H7 (cell line): Measurements from ENCODE around the gene SRMS. TPM values are rescaled to one million over a fixed set of nuclear protein-coding genes. Genes with fewer than 3 reads are reported as not detected.
A peak's percentile ranks its signal among the peaks of the same experiment; 100 is the strongest.
"Not testable (repeated sequence)": the region's sequence is repeated elsewhere in the genome, so short reads cannot be mapped to it uniquely, and the experiment has no call there.

Experiments used
- DNase-seq: peaks from one replicate; pipeline ENCODE4 v3.0.0; 2012
- H3K27me3 ChIP-seq: 2 replicates; pipeline ENCODE4 v1.6.0; 2011; ENCODE audit warnings: mild to moderate bottlenecking, low read length; ENCODE audit not compliant: control insufficient read depth, insufficient read depth
- H3K36me3 ChIP-seq: replicated peaks from 2 replicates; pipeline ENCODE4 v1.5.1; 2011; ENCODE audit warnings: low read length; ENCODE audit not compliant: control insufficient read depth, insufficient read depth
- H3K4me3 ChIP-seq: 2 replicates; pipeline ENCODE4 v1.5.1; 2011; ENCODE audit warnings: low read depth, mild to moderate bottlenecking, control low read depth, low read length, moderate library complexity; ENCODE audit not compliant: insufficient read depth
- total RNA-seq: library from RNA; depleted of rRNA; stranded (reverse); fragments of >200 nt; shearing (Covaris generic); gene quantifications from 2 replicates; pipeline ENCODE4 v1.2.3, GENCODE V29; 2014

Gene SRMS
- total RNA-seq, 1 experiment from 2014 or later: 0.21 TPM

DNA sequence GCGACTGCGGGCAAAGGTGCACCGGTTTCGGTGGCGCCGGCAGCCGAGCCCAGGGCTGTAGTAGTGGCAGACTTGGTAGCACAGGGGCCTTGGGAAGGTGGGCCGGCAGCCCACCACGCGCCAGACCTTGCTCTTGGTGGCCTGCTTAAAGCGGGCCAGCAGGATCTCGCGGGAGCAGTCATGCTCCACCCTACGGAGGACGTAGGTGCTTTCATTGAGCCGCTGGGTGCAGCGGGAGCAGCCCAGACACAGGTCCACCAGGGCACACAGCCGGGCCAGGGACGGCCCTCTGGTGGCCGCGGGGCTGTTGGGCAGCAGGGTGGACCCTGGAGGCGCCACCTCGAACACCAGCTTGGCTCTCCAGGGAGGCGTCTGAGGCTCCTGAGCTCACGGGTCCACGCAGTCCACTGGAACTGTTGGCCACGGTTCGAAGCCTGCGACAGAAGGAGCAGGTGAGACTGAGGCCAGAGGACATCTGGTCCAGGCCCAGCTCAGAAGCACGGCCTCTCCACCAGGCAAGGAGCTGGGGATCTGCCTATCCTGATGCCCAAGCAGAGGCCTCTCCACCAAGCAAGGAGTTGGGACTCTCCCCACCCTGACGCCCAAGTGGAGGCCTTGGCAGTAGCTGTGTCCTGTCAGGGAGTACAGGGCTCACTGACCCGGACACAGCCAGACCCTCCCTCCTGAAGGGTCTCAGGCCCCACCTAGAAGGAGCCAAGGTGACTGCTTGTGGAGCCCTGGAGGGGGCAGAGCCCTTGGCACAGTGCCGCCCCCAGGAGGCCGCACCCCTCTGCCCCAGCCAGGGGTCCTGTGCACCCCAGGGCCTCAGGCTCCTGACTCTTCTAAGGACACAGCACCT lies 25.5 kb upstream of the SRMS start:
- Histone ChIP-seq H3K36me3 (peaks cover 2% of the 10 kb centered on the region), H3K27me3 (no peaks in the 10 kb centered on the region), H3K4me3 (peak overlapping the region; percentile 64)
- no peak for DNase-seq

DNA sequence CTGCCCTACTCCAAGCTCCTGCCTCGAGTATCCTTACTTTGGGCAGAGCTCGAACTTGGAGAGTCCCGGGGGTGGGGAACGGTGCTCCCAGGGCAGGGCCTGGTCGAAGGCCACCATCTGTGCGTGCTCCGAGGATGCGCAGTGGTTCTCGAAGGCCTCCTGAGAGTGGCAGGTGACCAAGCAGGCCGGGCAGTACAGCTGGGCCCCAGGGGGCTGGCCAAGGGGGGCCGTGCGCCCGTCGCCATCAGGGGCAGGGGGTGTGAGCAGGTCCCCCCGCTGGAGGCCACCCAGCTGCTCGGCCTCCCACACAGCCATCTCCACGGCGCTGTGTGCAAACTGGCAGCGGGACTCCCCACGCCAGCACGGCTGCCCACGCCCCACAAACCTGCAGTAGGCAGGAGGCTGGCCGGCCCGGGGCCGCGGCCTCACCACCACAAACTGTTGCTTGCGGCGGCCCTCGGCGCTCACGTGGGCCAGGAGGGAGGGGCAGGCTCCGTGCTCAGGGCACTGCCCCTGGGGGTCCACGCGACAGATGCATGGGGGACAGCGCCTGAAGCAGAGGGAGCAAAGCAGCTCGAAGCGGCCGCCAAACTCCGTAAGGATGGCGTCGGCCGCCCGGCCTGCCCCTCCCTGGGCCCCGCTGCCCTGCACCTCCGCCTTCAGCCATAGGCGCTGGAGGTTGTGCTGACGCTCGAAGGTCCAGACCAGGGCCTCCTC lies 24.7 kb upstream of the SRMS start:
- DNase-seq: no peak
- Histone ChIP-seq H3K36me3 (peaks cover 2% of the 10 kb centered on the region), H3K27me3 (no peaks in the 10 kb centered on the region), H3K4me3 (no peak overlapping the region)

DNA sequence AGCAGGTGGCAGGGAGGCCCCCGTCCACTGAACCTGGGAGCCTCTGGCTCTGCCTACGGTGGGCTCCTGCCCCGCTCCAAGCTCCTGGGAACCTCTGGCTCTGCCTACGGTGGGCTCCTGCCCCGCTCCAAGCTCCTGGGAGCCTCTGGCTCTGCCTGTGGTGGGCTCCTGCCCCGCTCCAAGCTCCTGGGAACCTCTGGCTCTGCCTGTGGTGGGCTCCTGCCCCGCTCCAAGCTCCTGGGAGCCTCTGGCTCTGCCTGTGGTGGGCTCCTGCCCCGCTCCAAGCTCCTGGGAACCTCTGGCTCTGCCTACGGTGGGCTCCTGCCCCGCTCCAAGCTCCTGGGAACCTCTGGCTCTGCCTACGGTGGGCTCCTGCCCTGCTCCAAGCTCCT lies 23.5 kb upstream of the SRMS start:
- DNase-seq, H3K27me3 ChIP-seq: not testable (repeated sequence)

DNA sequence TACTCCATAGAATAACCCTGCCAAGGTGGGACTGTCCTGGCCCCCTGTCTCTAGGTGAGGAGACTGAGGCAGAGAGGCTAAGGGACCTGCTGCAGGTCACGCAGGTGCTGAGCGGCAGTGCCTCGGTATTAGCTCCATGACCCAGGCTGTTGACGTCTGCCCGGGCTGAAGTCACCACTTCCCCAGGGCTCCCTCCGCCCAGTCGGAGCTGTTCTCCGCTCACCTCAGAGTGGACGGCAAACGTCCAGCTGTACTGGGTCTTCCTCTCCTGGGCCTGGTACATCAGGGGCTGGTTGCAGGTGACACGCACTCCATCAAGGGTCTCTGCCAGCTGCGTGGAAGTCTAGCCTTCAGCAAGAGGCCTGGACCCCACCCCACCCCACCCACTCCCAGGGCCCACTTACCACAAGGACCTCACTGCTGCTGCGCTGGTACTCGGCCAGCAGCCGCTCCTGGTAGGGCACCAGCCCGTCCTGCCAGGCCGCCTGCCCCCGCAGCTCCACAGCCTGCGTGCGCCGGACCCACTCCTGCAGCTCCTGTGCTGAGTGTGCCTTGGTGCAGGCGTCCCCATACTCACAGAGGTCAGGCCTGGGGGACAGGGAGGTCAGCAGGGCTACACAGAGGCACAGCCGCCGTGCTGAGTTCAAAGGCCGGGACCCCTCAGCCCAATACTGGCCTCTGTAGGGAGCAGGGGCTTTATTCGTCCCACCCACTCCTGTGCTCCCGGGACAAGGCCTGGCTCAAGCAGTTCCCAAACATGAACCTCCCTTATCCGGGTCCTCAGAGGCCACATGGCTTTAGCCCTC lies 22.9 kb upstream of the SRMS start:
- H3K27me3 ChIP-seq: no peaks in the 10 kb centered on the region
- peaks cover 2% of the 10 kb centered on the region for H3K36me3 ChIP-seq
- no peak for DNase-seq
- H3K4me3 ChIP-seq: no peak overlapping the region

More for the DNA sequence above, 23.5 kb upstream of the SRMS start:
- H3K4me3 ChIP-seq, H3K36me3 ChIP-seq: not testable (repeated sequence)

DNA sequence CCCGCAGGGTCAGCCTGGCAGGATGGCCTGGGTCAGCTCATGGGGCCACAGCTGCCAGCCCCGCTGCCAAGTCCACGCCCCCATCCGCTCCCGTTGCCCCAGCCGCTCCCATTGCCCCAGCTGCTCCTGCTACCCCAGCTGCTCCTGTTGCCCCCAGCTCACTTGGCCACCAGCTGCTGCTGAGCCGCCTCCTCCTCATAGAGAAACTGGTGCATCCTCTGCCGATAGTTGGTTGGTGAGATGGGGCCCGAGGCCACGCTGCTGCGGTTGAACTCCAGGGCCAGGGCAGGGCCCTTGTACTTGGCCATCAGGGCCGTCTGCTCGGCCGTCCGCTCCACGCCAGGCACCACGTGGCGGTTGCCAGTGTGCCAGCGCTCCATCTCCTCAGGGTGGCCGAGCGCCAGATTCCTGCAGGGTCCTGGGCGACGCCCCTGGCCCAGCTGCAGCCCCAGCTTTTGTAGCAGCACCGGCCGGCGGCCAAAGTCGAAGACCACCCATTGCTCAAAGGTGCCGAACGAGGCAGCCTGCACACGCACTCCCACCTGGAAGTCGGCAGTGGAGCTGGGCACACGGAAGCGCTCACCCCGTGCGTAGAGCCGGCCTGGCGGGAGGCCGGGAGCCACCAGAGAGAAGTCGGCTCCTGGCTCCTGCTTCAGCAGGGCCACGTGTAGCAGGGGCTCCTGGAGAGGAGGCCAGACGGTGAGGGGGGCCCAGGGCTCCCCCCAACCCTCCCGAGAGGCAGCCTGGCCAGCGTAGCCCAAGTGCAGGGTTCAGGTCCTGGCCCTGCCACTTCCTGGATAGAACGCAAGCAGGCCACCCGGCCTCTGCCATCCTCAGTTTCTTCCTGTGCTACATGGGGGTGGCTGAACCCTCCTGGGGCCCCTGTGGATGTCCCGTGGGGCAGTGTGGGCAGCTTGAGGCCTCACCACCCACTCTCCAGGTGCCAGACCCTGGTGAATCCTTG lies 21.7 kb upstream of the SRMS start:
- Histone ChIP-seq H3K27me3 (no peaks in the 10 kb centered on the region), H3K36me3 (peaks cover 2% of the 10 kb centered on the region), H3K4me3 (no peak overlapping the region)
- DNase-seq: no peak

DNA sequence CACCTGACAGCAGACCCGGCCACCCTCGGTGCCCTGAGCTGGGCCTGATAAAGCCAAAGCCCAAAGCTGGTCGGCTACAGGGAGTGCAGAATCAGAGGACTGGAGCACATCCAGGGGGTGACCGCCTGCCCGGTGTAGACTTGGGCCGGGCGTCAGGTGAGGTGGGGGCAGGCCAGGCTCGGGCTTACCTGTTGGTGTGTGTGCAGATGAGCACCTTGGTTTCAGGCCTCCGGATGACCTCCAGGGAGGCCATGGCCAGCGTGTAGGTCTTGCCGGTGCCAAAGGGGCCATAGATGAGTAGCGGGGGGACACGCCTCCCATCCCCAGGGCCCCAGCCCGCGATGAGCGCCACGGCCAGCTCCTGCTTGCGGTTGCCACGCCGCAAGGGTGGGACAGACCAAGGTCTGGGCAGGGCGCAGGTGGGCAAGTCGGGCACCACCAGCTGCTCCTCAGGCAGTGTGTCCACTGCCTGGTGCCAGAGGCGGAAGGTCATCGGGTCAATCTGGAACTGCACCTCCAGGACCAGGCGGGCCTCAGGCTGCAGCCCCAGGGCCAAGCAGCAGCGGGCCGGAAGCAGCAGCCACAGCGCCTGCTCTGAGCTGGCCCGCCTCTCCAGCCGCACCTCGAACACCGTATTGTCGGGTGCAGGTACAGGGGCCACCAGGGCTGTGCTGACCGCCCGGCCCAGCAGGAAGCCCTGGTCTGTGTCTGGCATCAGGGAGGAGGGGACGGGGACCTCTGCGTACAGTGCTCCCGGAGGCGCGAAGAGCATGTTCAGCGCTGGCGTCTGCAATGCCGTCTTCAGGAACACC lies 20.8 kb upstream of the SRMS start:
- Histone ChIP-seq H3K4me3 (no peak overlapping the region), H3K36me3 (peaks cover 2% of the 10 kb centered on the region)
- no peak for DNase-seq

DNA sequence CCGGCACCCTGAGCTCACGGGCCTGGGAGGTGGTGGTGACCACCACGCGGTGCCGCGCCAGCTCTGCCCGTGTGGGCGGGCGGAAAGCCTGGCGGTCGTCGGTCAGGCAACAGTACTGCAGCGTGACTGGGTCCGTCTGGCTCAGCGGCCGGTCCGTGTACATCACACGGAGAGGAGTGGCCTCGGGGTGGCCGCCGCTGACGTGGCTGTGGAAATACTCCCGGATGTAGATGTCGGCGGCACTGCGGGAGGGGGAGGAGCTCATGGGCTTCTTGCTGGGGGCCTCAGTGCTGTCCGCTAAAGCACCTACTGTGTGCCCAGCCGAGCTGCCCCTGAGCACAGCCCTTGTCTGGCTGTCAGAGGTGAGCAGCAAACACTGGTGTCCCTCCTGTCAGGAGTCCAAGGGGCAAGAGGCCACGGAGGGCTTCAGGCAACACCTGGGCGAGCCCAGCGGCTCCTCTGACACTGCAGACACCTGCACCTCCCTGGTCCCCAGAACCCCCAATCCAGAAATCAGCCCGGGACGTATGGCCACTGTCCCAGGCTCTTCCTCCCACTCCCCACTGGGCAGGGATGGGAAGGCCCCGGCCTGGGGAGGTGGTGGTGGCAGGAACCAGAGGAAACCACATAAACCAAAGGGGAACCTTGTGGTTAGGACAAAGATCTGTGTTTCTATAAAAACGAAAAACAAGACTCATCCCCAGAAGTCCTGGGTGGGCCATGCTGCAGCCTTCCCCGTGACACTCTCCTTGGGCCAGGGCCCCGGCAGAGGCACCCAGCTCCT lies 20.0 kb upstream of the SRMS start:
- peaks cover 2% of the 10 kb centered on the region for H3K36me3 ChIP-seq
- H3K4me3 ChIP-seq: no peak overlapping the region
- DNase-seq: no peak
- H3K27me3 ChIP-seq: no peaks in the 10 kb centered on the region

More for the DNA sequence above, 20.8 kb upstream of the SRMS start:
- no peaks in the 10 kb centered on the region for H3K27me3 ChIP-seq

DNA sequence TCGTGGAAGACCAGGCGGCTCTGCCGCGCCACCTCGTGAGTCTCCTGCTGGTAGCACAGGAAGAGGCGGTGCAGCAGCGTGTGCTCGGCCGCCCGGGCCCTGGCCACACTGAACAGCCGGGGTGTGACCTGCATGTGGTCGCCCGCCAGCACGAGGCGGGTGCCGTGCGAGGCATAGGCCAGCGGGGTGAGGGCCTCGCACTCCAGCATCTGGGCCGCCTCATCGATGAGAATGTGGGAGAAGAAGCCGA lies 19.5 kb upstream of the SRMS start:
- no peak for DNase-seq
- Histone ChIP-seq H3K4me3 (no peak overlapping the region), H3K27me3 (no peaks in the 10 kb centered on the region), H3K36me3 (peaks cover 2% of the 10 kb centered on the region)

DNA sequence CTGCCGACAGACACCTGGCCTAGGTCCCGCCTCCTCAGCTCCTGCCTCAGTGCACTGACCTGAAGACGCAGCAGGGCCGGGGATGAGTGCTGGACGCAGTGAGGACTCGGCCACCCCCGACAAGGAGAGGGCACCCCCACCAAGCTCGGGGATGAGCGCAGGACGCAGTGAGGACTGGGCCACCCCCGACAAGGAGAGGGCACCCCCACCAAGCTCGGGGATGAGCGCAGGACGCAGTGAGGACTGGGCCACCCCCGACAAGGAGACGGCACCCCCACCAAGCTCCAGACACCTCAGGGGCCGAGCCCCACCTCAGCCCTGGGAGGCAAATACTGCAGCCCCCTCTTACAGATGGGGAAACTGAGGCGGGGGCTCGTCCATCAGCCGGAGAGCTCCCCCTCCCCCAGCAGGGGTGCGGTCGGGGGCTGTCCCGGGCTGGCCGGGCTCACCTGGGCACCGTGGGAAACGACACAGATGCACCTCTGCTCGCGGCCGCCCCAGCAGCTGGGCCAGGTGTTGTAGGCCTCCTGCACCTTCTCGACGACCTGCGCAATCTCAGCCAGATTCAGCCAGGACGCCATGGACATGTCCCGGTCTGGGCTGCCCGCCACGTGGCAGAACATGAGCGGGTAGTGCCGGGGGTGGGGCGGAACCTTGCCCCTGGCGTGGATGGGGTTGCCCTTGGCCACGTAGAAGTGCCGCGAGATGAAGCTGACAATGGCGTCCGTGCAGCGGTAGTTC lies 19.0 kb upstream of the SRMS start:
- H3K36me3 ChIP-seq: no peaks in the 10 kb centered on the region
- no peaks in the 10 kb centered on the region for H3K27me3 ChIP-seq
- no peak for DNase-seq
- H3K4me3 ChIP-seq: no peak overlapping the region

DNA sequence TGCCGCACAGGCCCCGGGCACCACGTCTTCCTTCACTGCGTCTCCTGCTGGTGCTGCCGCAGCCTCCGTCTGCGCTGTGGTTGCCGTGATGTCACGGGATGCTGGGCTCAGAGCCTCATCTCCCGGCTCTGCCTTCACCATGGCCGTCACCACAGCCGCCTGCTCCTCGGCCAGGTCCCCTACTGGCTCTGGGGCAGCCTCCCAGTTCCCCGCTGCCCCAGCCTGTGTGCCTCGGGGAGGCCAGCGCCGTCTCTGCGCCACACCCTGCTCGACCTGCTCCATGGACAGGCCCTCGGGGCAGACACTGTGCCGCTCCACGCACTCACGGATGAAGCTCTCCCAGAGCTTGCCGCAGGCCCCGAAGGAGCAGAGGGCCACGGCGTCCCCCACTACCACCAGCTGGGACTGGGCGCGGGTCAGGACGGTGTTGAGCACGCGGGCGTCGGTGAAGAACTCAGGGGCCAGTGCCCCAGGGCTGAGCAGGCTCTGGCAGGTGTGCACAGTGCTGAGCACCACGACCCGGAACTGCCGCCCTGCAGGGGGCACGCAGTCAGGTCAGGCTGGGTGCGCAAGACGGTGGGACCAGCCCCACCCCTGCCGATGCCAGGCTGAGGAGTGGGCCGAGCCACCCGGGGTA lies 18.3 kb upstream of the SRMS start:
- H3K4me3 ChIP-seq: no peak overlapping the region
- no peaks in the 10 kb centered on the region for H3K27me3 ChIP-seq
- H3K36me3 ChIP-seq: no peaks in the 10 kb centered on the region; the same call in 1 of the 2 replicates
- DNase-seq: no peak

DNA sequence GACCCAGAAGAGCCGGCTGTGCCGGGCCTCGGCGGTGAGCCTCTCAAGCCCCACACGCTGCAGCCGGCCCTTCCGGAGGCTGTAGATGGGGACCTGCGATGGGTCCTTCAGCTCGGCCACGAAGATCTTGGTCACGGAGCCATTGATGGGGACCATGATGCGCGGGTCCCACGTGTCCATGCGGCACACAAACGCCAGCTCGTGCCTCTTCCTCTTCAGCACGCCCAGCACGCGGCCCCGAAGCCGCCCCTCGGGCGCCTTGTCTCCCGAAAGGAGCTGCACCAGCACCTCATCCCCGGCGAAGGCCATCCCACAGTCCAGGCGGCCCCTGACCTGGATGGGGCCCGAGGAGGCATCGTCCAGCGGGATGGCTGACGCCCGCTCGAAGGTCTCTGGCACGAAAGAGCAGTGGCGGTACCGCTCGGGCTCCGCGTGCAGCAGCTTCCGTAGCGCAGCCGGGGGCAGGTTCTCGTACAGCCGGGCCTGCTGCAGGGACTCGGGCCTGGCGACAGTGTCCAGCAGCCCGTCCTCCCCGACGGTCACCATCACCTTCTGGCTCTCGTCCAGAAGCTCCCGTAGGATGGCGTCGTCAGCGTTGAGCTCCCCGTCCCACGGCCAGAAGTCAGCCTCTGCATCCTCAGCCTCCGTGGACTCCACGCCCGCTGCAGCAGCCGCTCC lies 17.6 kb upstream of the SRMS start:
- Histone ChIP-seq H3K36me3 (no peaks in the 10 kb centered on the region; the same call in 1 of the 2 replicates), H3K4me3 (no peak overlapping the region), H3K27me3 (no peaks in the 10 kb centered on the region)
- DNase-seq: no peak
